Gastroesophageal sphincter (tissue), 4 donors: ENCODE measurements around the gene PROK1. TPM values are rescaled to one million over a fixed set of nuclear protein-coding genes. Genes with fewer than 3 reads are reported as not detected.

ENCODE experiments used
- ATAC-seq: fragments of 150-250 bp; one replicate; pipeline ENCODE4 v1.9.1; 2016; ENCODE audit warnings: mild to moderate bottlenecking, moderate library complexity
- H3K27ac ChIP-seq, 4 donors: fragments of 200-600 bp; sonication (generic) in 3 of 4; 1 replicate in 3 of 4; 2 replicates in 1 of 4; pipeline ENCODE4 v1.5.1; 2016 to 2019
- H3K27me3 ChIP-seq: fragments of 200-600 bp; sonication (generic); one replicate; pipeline ENCODE4 v1.5.1; 2019
- H3K36me3 ChIP-seq, 2 donors: fragments of 200-600 bp; sonication (generic); one replicate each; pipeline ENCODE4 v1.5.1; 2019; ENCODE audit warnings: control low read depth in 1 of 2
- H3K4me1 ChIP-seq, 3 donors: fragments of 200-600 bp; sonication (generic); 1 replicate in 2 of 3; 2 replicates in 1 of 3; pipeline ENCODE4 v1.5.1; 2016 to 2019; ENCODE audit warnings: control low read depth in 2 of 3
- H3K4me3 ChIP-seq, 2 donors: fragments of 200-600 bp; sonication (generic); one replicate each; pipeline ENCODE4 v1.5.1; 2019; ENCODE audit warnings: mild to moderate bottlenecking in 1 of 2, moderate library complexity in 1 of 2
- H3K9me3 ChIP-seq, 3 donors: fragments of 200-600 bp; sonication (generic); one replicate each; pipeline ENCODE4 v1.5.1; 2017 to 2019; ENCODE audit warnings: control low read depth in 2 of 3
- EP300 ChIP-seq: sonication (generic); formaldehyde crosslinking; IDR thresholded peaks from one replicate; pipeline ENCODE4 v1.6.1; 2017; ENCODE audit warnings: antibody characterized with exemption, mild to moderate bottlenecking
- POLR2A ChIP-seq, 2 donors: fragments of 450-650 bp; IDR thresholded peaks; one replicate each; pipeline ENCODE4 v1.6.1; 2017; ENCODE audit warnings: antibody characterized with exemption in 2 of 2, mild to moderate bottlenecking in 2 of 2, moderate library complexity in 1 of 2
- POLR2AphosphoS5 ChIP-seq: sonication (generic); formaldehyde crosslinking; IDR thresholded peaks from one replicate; pipeline ENCODE4 v1.6.1; 2017; ENCODE audit warnings: antibody characterized with exemption
- WGBS, 2 donors: methylation state at CpG; one replicate each; pipeline ENCODE4 v1.1.5; 2018; ENCODE audit warnings: low coverage in 1 of 2; 5-methylcytosine and 5-hydroxymethylcytosine counted together
- total RNA-seq, 4 donors: library from RNA; depleted of rRNA; stranded (reverse); fragments of >200 nt; gene quantifications; one replicate each; pipeline ENCODE4 v1.1.0, GENCODE V29; 2016
- TF ChIP-seq, protein P1 (sequence below), 4 experiments: fragments of 200-600 bp in 2 of 4; fragments of 450-650 bp in 2 of 4; sonication (generic) in 1 of 4; IDR thresholded peaks; one replicate each; pipeline ENCODE4 v1.5.1; 2017 to 2019; ENCODE audit warnings: antibody characterized with exemption in 4 of 4, mild to moderate bottlenecking in 2 of 4, moderate library complexity in 2 of 4

Gene PROK1
- total RNA-seq, 4 donors from 2014 or later = 1.1 TPM; not detected in 3

DNA sequence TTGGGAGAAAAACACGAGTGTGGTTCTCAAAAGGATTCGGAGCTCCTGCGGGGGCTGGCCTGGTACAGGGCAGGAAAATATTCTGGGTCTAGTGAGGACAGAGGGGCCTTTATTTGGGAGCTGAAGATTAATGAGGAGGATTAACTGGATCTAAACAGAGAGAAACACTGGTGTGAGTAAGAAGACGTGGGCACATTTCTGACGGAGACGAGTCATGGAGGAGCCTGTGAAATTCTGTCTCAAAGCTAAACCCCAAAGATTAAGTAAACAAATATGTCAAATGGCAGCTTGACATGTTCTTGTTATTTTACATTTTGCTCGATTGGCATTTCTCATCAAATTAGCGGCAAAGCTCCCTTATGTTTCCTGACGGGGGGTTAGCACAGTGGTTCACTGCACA, 12.8 kb downstream of the PROK1 start:
- peaks cover 0 to 56% (median 15%) of the 10 kb centered on the region in 3 donors for H3K4me1 ChIP-seq
- TF ChIP-seq POLR2AphosphoS5 (peak; percentile 89), EP300 (peak; percentile 75)
- TF ChIP-seq, protein P1, sequence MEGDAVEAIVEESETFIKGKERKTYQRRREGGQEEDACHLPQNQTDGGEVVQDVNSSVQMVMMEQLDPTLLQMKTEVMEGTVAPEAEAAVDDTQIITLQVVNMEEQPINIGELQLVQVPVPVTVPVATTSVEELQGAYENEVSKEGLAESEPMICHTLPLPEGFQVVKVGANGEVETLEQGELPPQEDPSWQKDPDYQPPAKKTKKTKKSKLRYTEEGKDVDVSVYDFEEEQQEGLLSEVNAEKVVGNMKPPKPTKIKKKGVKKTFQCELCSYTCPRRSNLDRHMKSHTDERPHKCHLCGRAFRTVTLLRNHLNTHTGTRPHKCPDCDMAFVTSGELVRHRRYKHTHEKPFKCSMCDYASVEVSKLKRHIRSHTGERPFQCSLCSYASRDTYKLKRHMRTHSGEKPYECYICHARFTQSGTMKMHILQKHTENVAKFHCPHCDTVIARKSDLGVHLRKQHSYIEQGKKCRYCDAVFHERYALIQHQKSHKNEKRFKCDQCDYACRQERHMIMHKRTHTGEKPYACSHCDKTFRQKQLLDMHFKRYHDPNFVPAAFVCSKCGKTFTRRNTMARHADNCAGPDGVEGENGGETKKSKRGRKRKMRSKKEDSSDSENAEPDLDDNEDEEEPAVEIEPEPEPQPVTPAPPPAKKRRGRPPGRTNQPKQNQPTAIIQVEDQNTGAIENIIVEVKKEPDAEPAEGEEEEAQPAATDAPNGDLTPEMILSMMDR (IDR thresholded peaks at IDR 0.05) = no peak
- ATAC-seq = peak; percentile 66

DNA sequence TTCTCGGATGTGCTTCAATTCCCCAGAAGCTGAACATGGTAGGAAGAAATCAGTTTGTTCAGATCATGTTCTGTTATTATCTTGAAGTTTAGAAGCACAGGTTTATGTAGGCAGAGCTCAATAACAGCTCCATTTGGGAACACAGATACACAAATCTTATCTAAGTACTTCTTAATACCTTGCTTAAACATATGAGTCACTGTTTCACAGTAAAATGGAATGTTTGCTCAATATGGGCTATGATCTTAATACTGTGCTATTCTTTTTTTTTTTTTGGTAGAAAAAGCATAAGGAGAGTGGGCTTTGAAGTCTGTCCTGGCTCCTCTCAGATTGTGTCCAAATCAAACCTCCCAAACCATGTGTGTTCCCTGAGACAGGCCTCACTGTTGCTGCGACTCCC, 13.4 kb downstream of the PROK1 start:
- Histone ChIP-seq H3K27me3 (no peaks in the 10 kb centered on the region), H3K9me3 (no peaks in the 10 kb centered on the region), H3K36me3 (no peaks in the 10 kb centered on the region), H3K27ac (peak overlapping the region; percentile 71 to 77 (median 76)), H3K4me1 (peaks cover 0 to 56% (median 15%) of the 10 kb centered on the region in 3 donors), H3K4me3 (no peak overlapping the region)
- no peak for ATAC-seq
- 45 to 57% methylated on average over 1 of the region's 2 CpGs for WGBS, 2 donors
- TF ChIP-seq POLR2AphosphoS5 (peak; percentile 78), POLR2A (IDR thresholded peaks at IDR 0.05) (no peak)

More for the DNA sequence above, 12.8 kb downstream of the PROK1 start:
- H3K27me3 ChIP-seq = no peaks in the 10 kb centered on the region
- no peaks in the 10 kb centered on the region for H3K36me3 ChIP-seq
- H3K27ac ChIP-seq = peak overlapping the region; percentile 71 to 77 (median 76)
- WGBS, 2 donors = 24 to 47% methylated on average over 6 to 9 of the region's 9 CpGs
- no peaks in the 10 kb centered on the region for H3K9me3 ChIP-seq
- H3K4me3 ChIP-seq = no peak overlapping the region

DNA sequence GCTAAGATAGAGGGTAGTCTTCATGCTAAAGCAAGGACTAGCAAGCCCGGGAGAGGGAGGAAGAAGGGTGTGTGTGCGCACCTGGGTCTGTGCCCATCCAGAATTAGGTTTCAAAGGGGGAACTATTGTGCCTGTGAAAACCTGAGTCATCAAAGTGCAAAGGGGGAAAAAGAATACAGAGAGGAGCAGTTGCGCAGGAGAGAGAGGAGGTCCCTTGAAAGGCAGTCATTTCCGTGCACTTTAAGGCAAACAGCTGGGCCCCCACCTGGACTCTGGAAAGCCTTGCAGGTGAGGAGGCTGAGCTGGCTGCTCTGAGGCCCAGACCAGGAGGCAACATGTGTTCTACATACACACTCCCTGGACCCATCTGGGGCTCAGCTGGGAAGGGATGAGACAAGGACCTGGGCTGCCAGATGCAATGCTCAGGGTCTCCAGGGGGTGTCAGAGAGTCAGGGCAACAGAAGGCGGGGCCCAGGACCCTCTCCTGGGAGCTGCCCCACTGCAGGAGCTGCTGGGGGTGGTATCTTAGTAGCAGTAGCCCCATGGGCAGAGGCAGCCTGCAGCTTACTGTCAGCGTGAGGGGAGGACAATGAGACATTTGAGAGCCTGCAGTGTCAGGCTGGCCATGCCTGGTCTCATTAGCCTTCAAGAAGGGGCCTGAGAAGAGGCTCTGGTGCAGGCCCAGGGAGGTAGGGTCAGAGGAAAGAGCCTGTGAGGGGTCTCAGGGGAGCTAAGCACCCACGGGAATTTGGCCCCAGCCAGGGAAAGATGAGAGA, 14.3 kb downstream of the PROK1 start:
- Histone ChIP-seq H3K27me3 (no peaks in the 10 kb centered on the region), H3K4me1 (peaks cover 0 to 56% (median 15%) of the 10 kb centered on the region in 3 donors), H3K36me3 (no peaks in the 10 kb centered on the region), H3K4me3 (no peak overlapping the region), H3K9me3 (no peaks in the 10 kb centered on the region), H3K27ac (peak overlapping the region in 3 of 4 donors; percentile 71 to 77 (median 76))
- ATAC-seq = no peak
- no peak for TF ChIP-seq EP300
- no peak for TF ChIP-seq POLR2AphosphoS5
- TF ChIP-seq POLR2A (IDR thresholded peaks at IDR 0.05) = no peak
- WGBS, 2 donors = 25 to 50% methylated on average over 2 to 3 of the region's 7 CpGs

DNA sequence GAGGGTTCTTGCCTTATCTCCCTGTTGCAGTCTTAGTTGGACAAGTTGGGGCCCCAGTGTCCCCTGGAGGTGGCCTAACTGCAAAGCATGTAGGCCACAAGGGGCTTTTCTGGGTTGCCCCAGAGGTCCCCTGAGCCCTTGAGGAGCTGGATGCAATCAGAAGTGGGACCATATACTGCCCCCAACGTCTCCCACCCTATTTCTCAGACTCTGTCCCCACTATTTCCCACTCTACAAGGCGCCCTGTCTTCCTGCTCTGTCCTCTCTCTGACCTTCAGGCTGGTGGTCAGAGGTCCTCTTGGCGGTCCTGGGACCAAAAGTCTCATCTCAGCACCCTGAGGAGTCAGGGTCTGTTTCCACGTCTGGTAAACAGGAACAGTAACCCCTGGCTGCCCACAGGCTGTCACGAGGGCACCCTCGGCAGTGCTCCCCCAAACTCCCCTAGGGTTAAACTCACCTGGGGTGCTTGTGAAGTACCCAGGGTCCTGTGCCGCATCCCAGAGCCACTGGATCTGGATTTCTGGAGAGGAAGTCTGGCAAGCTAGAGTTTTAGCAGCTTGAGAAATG, 14.9 kb downstream of the PROK1 start:
- Histone ChIP-seq H3K27ac (peak overlapping the region; percentile 34 to 76 (median 66)), H3K4me1 (peaks cover 0 to 56% (median 15%) of the 10 kb centered on the region in 3 donors), H3K4me3 (no peak overlapping the region), H3K27me3 (no peaks in the 10 kb centered on the region), H3K9me3 (no peaks in the 10 kb centered on the region), H3K36me3 (no peaks in the 10 kb centered on the region)
- TF ChIP-seq POLR2A (IDR thresholded peaks at IDR 0.05) = no peak
- TF ChIP-seq, protein P1 (IDR thresholded peaks at IDR 0.05) = no peak
- no peak for TF ChIP-seq EP300
- no peak for TF ChIP-seq POLR2AphosphoS5
- WGBS, 2 donors = 48 to 82% methylated on average over 4 of the region's 7 CpGs
- ATAC-seq = no peak

DNA sequence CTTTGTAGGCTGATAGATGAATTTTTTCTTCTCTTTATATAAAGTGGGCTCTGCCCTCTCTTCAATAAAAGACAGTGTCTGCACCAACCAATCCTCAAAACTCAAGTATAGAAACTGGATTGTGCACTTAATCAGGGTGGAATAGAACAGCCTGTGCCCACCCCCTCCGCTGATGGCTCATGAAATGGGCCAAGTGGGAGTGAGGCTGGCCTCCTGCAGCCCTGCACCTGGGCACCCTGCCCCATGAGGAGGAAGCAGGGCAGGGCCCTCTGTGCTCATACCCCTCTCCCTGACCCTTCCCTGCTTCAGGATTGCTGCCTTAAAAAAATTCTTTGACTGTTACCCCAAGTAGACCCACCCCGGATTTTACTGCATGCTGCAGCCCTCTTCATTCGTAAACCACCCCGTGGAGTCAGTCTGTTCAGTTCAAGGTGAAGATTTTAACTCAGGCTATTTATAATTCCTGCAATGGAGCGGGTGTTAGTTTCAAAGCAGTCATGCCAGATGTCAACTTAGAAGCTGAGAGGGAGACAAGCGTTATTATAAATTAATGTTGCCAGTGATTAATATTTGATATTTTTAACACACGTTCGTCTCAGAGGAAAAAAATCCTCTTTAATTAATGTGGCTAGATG, 15.8 kb downstream of the PROK1 start:
- 20 to 27% methylated on average over 6 to 8 of the region's 8 CpGs for WGBS, 2 donors
- Histone ChIP-seq H3K4me3 (no peak overlapping the region), H3K36me3 (no peaks in the 10 kb centered on the region), H3K9me3 (no peaks in the 10 kb centered on the region), H3K27ac (peak overlapping the region; percentile 34 to 76 (median 66)), H3K4me1 (peaks cover 0 to 56% (median 15%) of the 10 kb centered on the region in 3 donors), H3K27me3 (no peaks in the 10 kb centered on the region)
- no peak for ATAC-seq
- TF ChIP-seq POLR2A (IDR thresholded peaks at IDR 0.05) (no peak), POLR2AphosphoS5 (peak; percentile 55)

DNA sequence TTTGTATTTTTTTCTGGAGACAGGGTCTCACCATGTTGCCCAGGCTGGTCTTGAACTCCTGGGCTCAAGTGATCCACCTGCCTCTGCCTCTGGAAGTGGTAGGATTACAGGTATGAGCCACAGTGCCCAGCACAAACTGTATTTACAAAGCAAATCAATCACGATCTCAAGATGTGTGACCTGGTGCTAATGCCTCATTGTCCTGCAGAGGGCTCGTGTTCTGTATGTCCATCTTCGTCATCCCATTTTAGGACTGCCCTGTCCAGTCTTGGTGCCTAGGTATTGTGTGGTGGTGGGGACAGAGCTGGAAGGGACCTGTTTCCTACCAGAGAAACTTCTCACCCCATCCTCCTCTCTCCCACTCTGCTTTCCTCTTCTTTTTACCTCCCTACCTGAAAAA, 20.2 kb downstream of the PROK1 start:
- Histone ChIP-seq H3K4me3 (no peak overlapping the region), H3K4me1 (peaks cover 0 to 20% (median 7%) of the 10 kb centered on the region in 3 donors), H3K27me3 (no peaks in the 10 kb centered on the region), H3K36me3 (no peaks in the 10 kb centered on the region), H3K9me3 (no peaks in the 10 kb centered on the region), H3K27ac (no peak overlapping the region)
- 53 to 73% methylated on average over 2 to 3 of the region's 3 CpGs for WGBS, 2 donors
- no peak for TF ChIP-seq EP300
- no peak for TF ChIP-seq POLR2AphosphoS5
- no peak for ATAC-seq
